Posterior vena cava (tissue), 2 donors: ENCODE measurements around the gene VSTM2B. TPM values are rescaled to one million over a fixed set of nuclear protein-coding genes. Genes with fewer than 3 reads are reported as not detected.

Source experiments
- DNase-seq: peaks from one replicate; pipeline ENCODE4 v3.0.0-alpha.2; 2020; ENCODE audit warnings: low spot score
- intact Hi-C, 2 donors: fragments of 100-400 bp; cut with DNase I; formaldehyde crosslinking; loops; one replicate each; pipeline versions ENCODE4 v1.14.1 to v1.14.2; 2022 to 2023
- total RNA-seq, 2 donors: library from RNA; stranded (reverse); fragmentation: NEBNext Ultra II Directional; extraction: Animal tissue kit (Norgen Biotek cat#: 25700); gene quantifications; one replicate each; pipeline ENCODE4 v1.2.1, GENCODE V29; 2021
- donor health status: DM: yes; HTN: yes; CAD: no.
- donor health status: DM: yes; HTN: yes; CAD: no.

The VSTM2B gene
- total RNA-seq, 2 donors from 2014 or later: not detected

- no peak for DNase-seq
- intact Hi-C loops: no loop called here
These were observed 14.0 kb upstream of the VSTM2B start for GRCh38 chr19:29511768-29512167.

- no peak for DNase-seq
- intact Hi-C loops: no loop called here
These were observed 13.0 kb upstream of the VSTM2B start for GRCh38 chr19:29512748-29513147.

- peak; percentile 24 for DNase-seq
- intact Hi-C loops: no loop called here
These were observed 11.1 kb upstream of the VSTM2B start for GRCh38 chr19:29514525-29515232.

GRCh38 chr19:29515233-29515619 lies 10.6 kb upstream of the VSTM2B start:
- intact Hi-C loops: no loop called here
- DNase-seq: peak; percentile 48

- peak; percentile 55 for DNase-seq
- intact Hi-C loops: no loop called here
These were observed 10.0 kb upstream of the VSTM2B start for GRCh38 chr19:29515706-29516357.

GRCh38 chr19:29516358-29516725 lies 9.5 kb upstream of the VSTM2B start:
- peak; percentile 73 for DNase-seq
- intact Hi-C loops: no loop called here

GRCh38 chr19:29516821-29517395 lies 8.9 kb upstream of the VSTM2B start:
- intact Hi-C loops: no loop called here
- DNase-seq: peak; percentile 67

- intact Hi-C loops: no loop called here
- DNase-seq: no peak
These were observed 8.4 kb upstream of the VSTM2B start for GRCh38 chr19:29517412-29517811.

GRCh38 chr19:29517946-29518345 lies 7.8 kb upstream of the VSTM2B start:
- DNase-seq: peak; percentile 16
- intact Hi-C loops: no loop called here

GRCh38 chr19:29519146-29519545 lies 6.6 kb upstream of the VSTM2B start:
- peak; percentile 22 for DNase-seq
- intact Hi-C loops: no loop called here

- intact Hi-C loops: loop anchor here in 1 of 2 donors (10.0 kb wide), 1 partner anchor 235 kb away; no protein-coding TSS in a partner anchor
These were observed 5.9 kb upstream of the VSTM2B start for GRCh38 chr19:29519931-29520330.

GRCh38 chr19:29520390-29520789 lies 5.4 kb upstream of the VSTM2B start:
- peak; percentile 49 for DNase-seq

More at GRCh38 chr19:29519931-29520330, 5.9 kb upstream of the VSTM2B start:
- DNase-seq: peak; percentile 35

GRCh38 chr19:29521291-29522075 lies 4.3 kb upstream of the VSTM2B start:
- intact Hi-C loops: loop anchor here in 1 of 2 donors (10.0 kb wide), 1 partner anchor 237 kb away; no protein-coding TSS in a partner anchor
- peak; percentile 41 for DNase-seq

More at GRCh38 chr19:29520390-29520789, 5.4 kb upstream of the VSTM2B start:
- intact Hi-C loops: loop anchor here in 1 of 2 donors (10.0 kb wide), 1 partner anchor 236 kb away; no protein-coding TSS in a partner anchor

- DNase-seq: peak; percentile 20
- intact Hi-C loops: loop anchor here in 1 of 2 donors (10.0 kb wide), 1 partner anchor 239 kb away; no protein-coding TSS in a partner anchor
These were observed 2.2 kb upstream of the VSTM2B start for GRCh38 chr19:29523568-29523967.

GRCh38 chr19:29524201-29524911 lies 1.4 kb upstream of the VSTM2B start:
- intact Hi-C loops: loop anchor here in 1 of 2 donors (10.0 kb wide), 1 partner anchor 240 kb away; no protein-coding TSS in a partner anchor
- DNase-seq: peak; percentile 58

- intact Hi-C loops: loop anchor here in 1 of 2 donors (10.0 kb wide), 1 partner anchor 240 kb away; no protein-coding TSS in a partner anchor
- peak; percentile 75 for DNase-seq
These were observed 622 bp upstream of the VSTM2B start for GRCh38 chr19:29524912-29525831.

- peak; percentile 67 for DNase-seq
- intact Hi-C loops: loop anchor here in 1 of 2 donors (10.0 kb wide), 1 partner anchor 242 kb away; no protein-coding TSS in a partner anchor
These were observed 1.1 kb downstream of the VSTM2B start for GRCh38 chr19:29526730-29527499.
